GM19099 (cell line): Measurements from ENCODE around the gene METAP1D.

Experiments
- POLR2A ChIP-seq: IDR thresholded peaks from 3 replicates; pipeline ENCODE4 v1.6.1; 2011; ENCODE audit warnings: low read depth; ENCODE audit not compliant: insufficient read length; ENCODE audit errors: extremely low read depth

Gene METAP1D

DNA sequence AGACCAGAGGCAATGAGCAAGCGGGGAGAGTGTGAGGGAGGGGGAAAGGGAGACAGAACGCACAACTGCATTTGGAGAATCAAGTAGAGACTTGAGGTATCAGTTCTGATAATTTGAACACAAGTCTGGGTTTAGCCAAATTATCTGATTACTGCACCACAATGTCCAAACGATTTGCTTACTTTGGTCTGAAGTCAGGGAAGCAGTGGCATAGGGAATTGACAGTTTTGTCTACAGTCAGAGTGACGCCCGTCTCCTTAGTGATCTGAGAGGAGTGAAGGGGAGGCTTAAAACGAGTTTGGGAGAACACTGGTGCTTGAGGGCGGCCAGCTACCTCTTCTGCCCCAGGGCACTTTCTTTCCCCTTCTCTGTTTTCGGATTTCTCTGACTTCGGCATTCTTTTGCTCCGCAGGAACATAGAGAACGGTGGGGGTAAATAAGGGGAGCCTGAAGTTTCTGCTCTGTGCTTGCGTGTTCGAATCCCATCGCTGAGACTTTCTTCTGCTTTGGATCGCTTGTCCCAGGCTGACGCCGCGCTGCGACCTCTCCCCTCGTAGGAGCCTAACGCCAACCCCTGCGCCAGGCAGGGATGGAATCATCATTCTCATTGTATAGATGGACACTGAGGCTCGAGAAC is 105.8 kb downstream of the METAP1D start:
- no peak for TF ChIP-seq POLR2A

DNA sequence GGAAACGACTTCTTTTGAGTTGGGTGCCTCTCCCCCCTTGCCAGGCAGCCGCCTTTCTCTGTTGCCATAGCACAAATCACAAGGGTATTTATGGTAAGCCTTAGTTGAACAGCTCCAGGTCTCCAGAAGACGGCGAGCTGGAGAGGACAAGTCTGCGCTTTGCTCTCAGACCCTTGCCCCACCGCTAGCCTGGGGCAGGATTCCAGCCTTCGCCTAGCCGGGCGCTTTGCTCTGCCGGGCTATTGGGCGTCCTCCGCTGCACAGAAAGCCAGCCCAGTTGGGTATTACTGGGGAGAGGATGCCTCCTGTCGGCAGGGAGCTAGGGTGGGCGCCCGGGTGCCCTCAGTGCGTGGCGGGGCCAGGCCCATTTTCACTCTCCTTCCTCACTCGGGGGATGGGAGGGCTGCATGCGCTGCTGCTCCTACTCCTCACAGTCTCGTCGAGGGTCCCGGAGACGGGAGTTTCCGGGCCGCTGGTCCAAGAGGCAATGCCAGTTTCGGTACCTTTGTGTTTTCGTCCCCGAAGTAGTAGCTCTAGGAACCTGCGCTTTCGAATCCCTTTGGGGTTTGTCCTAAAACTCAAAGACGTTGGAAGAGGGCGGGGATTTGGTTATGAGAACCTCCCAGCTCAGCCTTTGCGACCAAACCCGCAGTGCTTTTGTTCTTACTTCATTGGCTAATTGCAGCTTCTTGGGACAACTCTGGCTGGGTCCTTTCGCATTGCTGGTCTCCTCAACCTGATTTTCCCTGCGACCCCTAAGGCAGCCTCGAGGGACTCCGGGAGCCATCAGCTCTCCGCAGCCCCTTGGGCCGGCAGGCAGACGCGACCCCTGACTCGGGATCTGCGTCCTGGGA is 106.6 kb downstream of the METAP1D start:
- TF ChIP-seq POLR2A, result no peak

DNA sequence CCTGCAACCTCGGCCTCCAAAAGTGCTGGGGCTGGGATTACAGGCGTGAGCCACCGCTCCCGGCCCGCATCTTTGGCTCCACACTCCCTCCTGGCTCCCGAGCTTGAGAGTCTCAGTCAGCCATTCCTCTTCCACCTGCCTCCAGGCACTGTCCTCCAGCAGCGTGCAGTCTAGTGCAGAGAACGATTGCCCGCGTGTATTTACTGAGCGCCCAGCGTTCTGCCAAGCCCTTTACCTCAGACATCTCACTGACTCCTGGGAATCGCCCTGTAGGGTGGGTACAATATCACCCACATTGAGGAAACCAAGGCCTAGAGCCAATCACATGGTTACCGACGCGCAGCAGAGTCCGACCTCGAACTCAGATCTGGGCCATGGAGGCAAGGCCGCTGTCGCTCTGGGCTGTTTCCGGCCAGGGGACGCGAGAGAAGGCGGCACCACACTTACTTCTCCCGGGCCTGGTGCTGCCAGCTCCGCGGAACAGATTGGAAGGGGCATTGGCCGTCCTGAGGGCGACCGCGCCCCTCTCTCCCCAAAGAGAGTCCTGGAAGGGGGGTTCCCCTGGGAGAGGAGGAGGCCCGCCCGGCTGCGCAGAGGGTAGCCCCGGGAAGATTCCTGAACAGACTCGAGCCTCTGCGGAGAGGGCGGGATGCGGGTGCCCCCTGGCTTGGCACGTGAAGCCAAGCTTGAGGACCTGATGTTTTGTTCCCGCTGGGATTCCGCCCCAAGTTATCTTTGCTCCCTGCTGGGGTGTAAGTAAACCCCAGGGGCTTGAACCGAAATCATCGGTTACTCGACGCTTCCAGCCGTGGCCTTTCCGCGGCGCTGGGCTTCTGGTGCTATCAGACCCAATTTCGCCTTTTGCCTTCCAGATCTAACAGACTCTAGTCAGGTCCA is 108.2 kb downstream of the METAP1D start:
- TF ChIP-seq POLR2A, result no peak

DNA sequence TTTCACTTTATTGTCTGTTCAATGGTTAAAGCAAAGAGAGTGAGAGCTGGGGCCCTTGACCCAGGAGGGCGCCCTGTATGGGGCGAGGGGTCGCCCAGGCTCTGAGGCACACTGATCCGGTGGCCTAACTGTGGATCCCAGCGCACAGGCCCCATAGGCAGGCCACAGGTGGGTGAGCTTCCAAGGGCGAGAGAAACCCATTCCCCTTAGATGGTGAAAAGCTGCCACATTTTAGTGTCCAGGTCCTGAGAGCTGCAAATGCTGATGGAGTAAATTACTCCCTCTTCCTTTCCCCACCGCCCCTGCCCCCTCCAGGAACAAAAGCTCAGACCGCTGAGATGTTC is 108.8 kb downstream of the METAP1D start:
- no peak for TF ChIP-seq POLR2A

DNA sequence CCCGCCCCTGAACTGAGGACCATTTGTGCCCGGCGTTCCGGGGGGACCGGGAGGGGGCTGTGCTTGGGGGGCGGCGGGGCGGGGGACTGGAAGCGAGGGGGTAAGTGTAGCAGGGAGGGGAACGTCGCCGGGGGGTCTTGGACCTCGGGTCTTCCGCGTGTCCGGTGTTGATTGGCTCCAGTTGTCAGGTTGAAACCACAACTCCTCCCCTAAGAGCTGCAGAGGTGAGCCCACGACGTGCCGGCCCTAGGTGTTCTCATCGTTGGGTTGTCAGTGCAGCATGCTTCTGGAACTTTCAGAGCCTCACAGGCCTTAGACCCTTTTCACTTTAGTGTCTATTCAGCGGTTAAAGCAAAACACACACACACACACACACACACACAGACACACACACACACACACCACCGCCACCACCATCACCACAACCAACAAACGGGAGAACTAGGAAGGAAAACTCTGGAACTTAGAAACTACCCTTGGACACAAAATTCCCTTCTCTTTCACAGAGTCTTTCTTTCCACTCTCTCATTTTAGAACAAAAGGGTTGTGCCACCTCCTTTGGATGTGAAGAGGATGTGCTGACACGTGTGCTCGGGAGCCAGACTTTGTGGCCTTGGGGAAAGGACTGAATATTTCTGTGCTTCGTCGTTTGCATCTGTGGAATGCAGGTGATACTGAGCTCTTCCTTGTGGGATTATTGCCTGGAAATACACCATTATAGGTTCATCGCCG is 109.7 kb downstream of the METAP1D start:
- no peak for TF ChIP-seq POLR2A

DNA sequence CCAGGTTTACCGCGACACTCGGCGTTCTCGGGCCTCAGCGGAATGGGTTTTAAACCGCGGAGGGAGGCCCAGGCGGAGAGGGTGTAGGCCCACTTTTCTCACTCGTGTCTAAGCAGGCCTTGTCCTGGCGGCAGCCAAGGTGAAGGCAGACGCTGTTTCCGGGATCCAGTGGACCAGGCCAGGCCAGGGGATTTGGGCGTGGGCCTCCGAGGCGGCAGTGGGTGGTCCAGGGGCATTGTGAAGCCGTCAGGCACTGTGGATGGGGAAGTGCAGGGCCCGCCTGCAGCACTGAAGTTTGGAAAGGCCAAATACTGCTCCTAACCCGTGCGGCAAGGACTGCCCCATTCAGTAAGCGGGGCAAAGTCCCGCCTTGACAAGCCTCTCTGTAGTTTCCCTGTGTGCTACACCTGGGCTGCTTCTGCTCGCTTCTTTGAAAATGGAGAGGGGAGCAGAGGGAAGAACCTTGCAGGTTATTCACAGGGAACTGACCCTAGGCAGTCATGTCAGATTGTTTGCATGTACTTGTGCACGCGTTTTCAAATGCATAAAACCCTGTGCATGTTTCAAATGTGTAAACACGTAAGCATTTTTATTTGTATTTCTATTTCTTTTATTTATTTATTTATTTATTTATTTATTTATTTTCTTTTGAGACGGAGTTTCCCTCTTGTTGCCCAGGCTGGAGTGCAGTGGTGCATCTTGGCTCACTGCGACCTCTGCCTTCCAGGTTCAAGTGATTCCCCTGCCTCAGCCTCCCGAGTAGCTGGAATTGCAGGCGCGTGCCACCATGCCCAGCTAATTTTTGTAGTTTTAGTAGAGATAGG is 110.4 kb downstream of the METAP1D start:
- TF ChIP-seq POLR2A, result no peak

DNA sequence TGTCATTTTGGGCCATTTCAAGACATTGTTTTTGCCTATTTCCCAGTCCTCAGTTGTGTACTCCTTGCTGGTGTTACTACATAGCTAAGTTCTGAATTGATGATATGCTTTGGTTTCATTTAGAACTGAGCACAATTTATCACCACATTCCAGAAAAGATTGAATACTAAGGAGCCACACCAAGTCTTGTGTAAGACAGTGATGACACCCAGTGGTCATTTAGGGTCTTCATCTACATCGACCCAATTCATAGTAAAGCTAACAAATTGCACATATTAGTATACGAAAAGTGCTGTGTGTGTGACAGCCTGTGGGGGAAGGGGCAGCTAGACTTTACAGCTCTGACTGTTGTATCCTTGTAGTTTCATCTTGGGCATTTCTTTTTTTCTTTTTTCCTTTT is 113.9 kb downstream of the METAP1D start:
- TF ChIP-seq POLR2A, result no peak

DNA sequence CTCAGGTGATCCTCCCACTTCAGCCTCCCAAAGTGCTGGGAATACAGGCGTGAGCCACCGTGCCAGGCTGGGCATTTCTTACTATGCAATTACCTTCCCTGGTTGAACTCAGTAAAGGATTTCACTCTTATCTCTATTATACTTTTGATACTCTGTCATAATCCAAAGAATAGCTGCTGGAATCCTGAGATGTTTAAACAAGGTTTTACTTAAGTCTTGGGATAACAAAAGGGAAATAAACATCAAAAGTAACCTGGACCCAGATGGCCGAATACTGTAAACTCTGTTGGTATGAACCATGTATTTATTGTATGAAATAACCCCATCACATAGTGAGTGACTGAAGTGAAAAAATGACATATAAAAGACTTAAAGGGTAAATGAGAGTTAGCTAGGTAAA is 114.8 kb downstream of the METAP1D start:
- TF ChIP-seq POLR2A, result no peak

DNA sequence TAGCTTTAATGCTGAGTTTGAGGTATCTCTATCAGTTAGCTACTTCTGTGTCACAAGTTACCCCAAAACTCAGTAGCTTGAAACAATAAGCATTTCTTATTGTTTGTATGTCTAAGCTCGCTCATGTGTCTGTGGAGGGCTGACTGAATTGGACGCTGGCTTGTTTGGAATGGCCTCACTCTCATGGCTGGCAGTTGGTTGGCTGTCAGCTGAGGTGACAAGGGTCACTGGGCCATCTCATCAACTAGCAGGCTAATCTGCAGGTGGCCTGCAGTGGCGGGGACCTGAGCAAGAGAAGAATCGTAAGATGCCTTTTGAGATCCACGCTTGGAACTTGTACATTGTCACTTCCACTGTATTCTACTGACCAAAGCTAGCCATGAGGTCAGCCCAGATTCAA is 116.4 kb downstream of the METAP1D start:
- no peak for TF ChIP-seq POLR2A

DNA sequence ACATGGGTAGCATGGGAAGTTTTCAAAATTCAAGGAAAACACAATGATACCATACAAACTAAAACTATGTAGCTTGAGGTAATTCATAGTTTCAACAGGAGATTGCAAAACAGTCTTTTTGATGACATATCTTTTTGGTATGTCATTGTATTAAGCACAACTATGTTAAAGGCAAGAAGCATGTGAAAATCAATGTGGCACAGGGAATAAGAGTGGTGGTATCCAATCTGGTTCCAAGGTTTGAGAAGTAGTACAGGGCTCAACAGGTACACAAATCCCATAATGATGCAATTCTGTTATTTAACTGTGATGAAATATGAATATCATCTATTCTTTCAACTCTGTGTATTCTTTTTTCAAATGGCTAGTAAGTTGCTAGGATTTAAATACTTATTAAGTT is 119.3 kb downstream of the METAP1D start:
- TF ChIP-seq POLR2A, result no peak

DNA sequence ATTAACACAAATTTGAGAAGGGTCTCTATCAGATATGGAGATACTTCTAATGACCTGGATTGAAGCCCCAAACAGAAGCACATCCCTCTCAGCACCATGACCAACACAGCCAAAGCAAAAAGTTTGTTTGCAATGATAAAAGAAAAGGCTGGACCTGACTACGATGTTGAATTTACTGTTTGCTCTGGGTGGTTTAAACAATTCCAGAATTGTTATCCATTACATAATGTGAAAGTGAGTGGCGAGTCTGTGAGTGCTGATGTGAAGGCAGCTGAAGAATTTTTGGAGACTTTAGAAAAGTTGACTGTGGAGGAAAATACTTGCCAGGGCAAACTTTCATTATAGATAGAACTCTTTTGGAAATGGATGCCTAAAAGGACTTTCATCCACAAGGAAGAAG is 120.4 kb downstream of the METAP1D start:
- TF ChIP-seq POLR2A, result no peak

DNA sequence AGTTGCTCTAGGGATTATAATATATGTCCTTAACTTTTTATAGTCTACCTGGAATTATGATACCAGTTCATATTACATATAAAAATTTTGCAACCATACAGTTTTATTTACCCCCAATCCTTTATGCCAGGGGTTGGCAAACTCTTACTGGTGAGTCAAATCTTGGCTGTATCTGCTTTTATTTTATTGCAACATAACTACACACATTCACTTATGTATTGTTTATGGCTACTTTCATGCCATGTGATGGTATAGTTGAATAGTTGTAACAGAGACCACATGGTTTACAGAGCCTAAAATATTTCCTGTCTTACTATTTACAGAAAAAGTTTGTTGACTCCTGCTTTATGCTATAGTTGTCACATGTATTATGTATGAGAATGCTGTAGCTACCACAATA is 128.7 kb downstream of the METAP1D start:
- no peak for TF ChIP-seq POLR2A

DNA sequence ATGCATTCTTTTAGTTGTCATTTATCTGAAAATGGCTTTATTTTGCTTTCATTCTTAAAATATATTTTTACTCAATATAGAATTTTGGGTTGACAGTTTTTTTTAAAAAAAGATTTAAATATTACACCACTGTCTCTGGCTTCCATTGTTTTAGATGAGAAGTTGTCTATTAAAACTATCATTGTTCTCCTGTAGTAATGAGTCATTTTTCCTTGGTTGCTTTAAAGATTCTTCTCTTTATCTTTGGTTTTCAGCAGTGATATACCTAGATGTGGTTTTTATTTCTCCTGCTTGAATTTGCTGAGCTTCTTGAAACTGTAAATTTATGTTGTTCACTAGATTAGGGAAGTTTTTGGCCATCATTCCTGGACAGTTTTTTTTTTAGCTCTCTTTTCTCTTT is 129.7 kb downstream of the METAP1D start:
- TF ChIP-seq POLR2A, result no peak
